GM10248 (cell line): Measurements from ENCODE around the gene DCTN3.

ENCODE experiments used
- CTCF ChIA-PET: fragments of 300-600 bp; sonication (Branson Sonifier 250); formaldehyde crosslinking; extraction: SDS; loops from one replicate; lab custom pipeline; 2021; ENCODE audit warnings: antibody characterized with exemption; lab: Yijun Ruan, JAX
- POLR2A ChIA-PET: fragments of 350-650 bp; sonication (Branson Sonifier 250); formaldehyde crosslinking; extraction: SDS; loops from one replicate; lab custom pipeline; 2020; ENCODE audit warnings: antibody characterized with exemption; lab: Yijun Ruan, JAX
- DNase-seq: peaks from one replicate; pipeline ENCODE4 v3.0.0; 2012; ENCODE audit errors: extremely low spot score
- CTCF ChIP-seq: IDR thresholded peaks from 2 replicates; pipeline ENCODE4 v1.5.1; 2012; ENCODE audit warnings: mild to moderate bottlenecking, low read depth; ENCODE audit errors: extremely low read depth, missing control alignments, control extremely low read depth

Gene DCTN3

GRCh38 chr9:34612788-34613390 lies 7.4 kb downstream of the DCTN3 start:
- ChIA-PET CTCF (interaction anchor here (0.9 to 17.0 kb wide), 18 partner anchors 7 to 287 kb away, joined by 3 to 328 read pairs (median 8); partner anchors contain the start of genes ARID3C, DCTN3, GALT and SIGMAR1), POLR2A (no interaction called here)
- peak; percentile 84 for TF ChIP-seq CTCF
- peak; percentile 81 for DNase-seq

- ChIA-PET CTCF (interaction anchor here (0.8 to 17.0 kb wide), 13 partner anchors 8 to 288 kb away, joined by 3 to 328 read pairs (median 5); partner anchors contain the start of genes ARID3C, DCTN3, GALT and SIGMAR1), POLR2A (no interaction called here)
- TF ChIP-seq CTCF, result no peak
- DNase-seq, result peak; percentile 96
Observed at GRCh38 chr9:34611811-34612787, 8.2 kb downstream of the DCTN3 start, which contains the start of gene RPP25L. RPP25L (minus strand) TSS chr9:34612097; CDS start chr9:34611296, 801 bp downstream.

GRCh38 chr9:34611251-34611810 lies 9.0 kb downstream of the DCTN3 start:
- CTCF ChIA-PET, result interaction anchor here (0.7 to 17.0 kb wide), 9 partner anchors 9 to 232 kb away, joined by 3 to 328 read pairs (median 5); partner anchors contain the start of genes ARID3C, DCTN3, GALT and SIGMAR1

GRCh38 chr9:34610434-34611206 lies 9.7 kb downstream of the DCTN3 start:
- CTCF ChIA-PET, result interaction anchor here (0.7 to 17.0 kb wide), 7 partner anchors 8 to 231 kb away, joined by 3 to 328 read pairs (median 7); partner anchors contain the start of genes ARID3C, GALT and SIGMAR1
- DNase-seq, result no peak
- POLR2A ChIA-PET, result no interaction called here
- TF ChIP-seq CTCF, result no peak

More at GRCh38 chr9:34611251-34611810, 9.0 kb downstream of the DCTN3 start:
- TF ChIP-seq CTCF, result no peak
- POLR2A ChIA-PET, result no interaction called here
- DNase-seq, result no peak

GRCh38 chr9:34607331-34607730 lies 13.0 kb downstream of the DCTN3 start:
- POLR2A ChIA-PET, result no interaction called here

More at GRCh38 chr9:34607331-34607730, 13.0 kb downstream of the DCTN3 start:
- TF ChIP-seq CTCF, result no peak
- DNase-seq, result no peak
- CTCF ChIA-PET, result interaction anchor here (1.1 to 17.0 kb wide), 4 partner anchors 10 to 59 kb away, joined by 4 to 328 read pairs (median 26); partner anchors contain the start of genes ARID3C and SIGMAR1
